Body of pancreas (tissue), 4 donors: Measurements from ENCODE around the gene KBTBD13.

Experiments
- POLR2A ChIP-seq, 3 donors: fragments of 450-650 bp; IDR thresholded peaks; one replicate each; pipeline ENCODE4 v1.6.1; 2016; ENCODE audit warnings: antibody characterized with exemption in 3 of 3, mild to moderate bottlenecking in 2 of 3
- TF ChIP-seq, protein P1 (sequence below), 7 experiments: fragments of 450-650 bp in 4 of 7; fragments of 200-600 bp in 3 of 7; sonication (generic) in 3 of 7; IDR thresholded peaks; one replicate each; pipeline ENCODE4 v1.5.1; 2016 to 2019; ENCODE audit warnings: antibody characterized with exemption in 7 of 7

DNA sequence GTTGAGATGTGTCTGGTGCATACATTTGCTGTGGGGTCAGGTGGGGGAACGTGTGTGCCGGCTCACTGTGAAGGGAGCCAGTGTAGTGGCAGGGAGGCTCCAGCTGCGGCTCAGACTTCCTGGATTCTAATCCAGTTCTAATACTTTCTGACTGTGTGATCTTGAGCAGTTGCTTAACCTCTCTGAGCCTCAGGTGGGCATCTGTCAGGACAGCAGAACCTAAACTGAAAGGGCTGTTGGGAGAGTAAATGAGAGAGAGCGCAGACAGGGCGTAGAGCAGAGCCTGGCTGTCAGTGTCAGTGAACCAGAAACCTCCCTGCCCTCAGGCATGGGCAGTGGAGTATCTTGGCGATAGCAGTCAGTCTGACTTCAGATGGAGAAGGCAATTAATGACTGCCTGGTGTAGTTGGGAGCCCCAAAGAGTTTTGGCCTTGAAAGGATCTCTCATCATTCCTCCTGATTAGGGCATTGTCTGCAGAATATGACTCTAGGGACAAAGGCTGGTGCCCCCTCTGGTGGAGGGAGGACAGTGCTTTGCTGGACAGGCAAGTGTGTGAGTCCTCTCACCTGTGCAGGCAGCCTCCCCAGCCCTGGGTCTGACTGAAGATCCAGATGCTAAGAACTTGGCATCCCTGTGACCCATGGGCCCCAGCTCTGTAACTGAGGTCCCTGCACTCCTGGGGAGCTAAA, 9.6 kb downstream of the KBTBD13 start:
- no peak for TF ChIP-seq POLR2A (IDR thresholded peaks at IDR 0.05)
- TF ChIP-seq, protein P1, sequence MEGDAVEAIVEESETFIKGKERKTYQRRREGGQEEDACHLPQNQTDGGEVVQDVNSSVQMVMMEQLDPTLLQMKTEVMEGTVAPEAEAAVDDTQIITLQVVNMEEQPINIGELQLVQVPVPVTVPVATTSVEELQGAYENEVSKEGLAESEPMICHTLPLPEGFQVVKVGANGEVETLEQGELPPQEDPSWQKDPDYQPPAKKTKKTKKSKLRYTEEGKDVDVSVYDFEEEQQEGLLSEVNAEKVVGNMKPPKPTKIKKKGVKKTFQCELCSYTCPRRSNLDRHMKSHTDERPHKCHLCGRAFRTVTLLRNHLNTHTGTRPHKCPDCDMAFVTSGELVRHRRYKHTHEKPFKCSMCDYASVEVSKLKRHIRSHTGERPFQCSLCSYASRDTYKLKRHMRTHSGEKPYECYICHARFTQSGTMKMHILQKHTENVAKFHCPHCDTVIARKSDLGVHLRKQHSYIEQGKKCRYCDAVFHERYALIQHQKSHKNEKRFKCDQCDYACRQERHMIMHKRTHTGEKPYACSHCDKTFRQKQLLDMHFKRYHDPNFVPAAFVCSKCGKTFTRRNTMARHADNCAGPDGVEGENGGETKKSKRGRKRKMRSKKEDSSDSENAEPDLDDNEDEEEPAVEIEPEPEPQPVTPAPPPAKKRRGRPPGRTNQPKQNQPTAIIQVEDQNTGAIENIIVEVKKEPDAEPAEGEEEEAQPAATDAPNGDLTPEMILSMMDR (IDR thresholded peaks at IDR 0.05) = peak in 4 of 7 experiments; percentile 21 to 39 (median 30)
